SK-N-MC (cell line): ENCODE measurements around the gene ARHGAP30.

Source experiments
- EZH2 ChIP-seq: fragments of 200-600 bp; sonication (generic); IDR thresholded peaks from one replicate; pipeline ENCODE4 v1.6.1; 2017; ENCODE audit warnings: antibody characterized with exemption
- POLR2AphosphoS5 ChIP-seq: IDR thresholded peaks from 2 replicates; pipeline ENCODE4 v1.6.1; 2012; ENCODE audit warnings: mild to moderate bottlenecking, low read depth, low read length, borderline replicate concordance

- TF ChIP-seq EZH2 (no peak), POLR2AphosphoS5 (peak; percentile 94)
These were observed 23.7 kb downstream of the ARHGAP30 start, which contains the start of gene USF1 for GRCh38 chr1:161045736-161046604.
